Aorta (tissue), 5 donors: ENCODE measurements around the gene SMCO2. TPM values are rescaled to one million over a fixed set of nuclear protein-coding genes. Genes with fewer than 3 reads are reported as not detected.

Source experiments
- ATAC-seq: fragments of 200-7000 bp; cut with Tn5 transposase; one replicate; pipeline ENCODE4 v1.9.1; 2022; ENCODE audit warnings: moderate library complexity; ENCODE audit not compliant: low FRiP score
- DNase-seq, 2 donors: peaks; one replicate each; pipeline ENCODE4 v3.0.0-alpha.2; 2020
- H3K27ac ChIP-seq, 2 donors: one replicate each; pipeline ENCODE4 v1.5.1; 2013; ENCODE audit warnings: low read length in 2 of 2, mild to moderate bottlenecking in 2 of 2, moderate library complexity in 2 of 2, control low read depth in 1 of 2, inconsistent platforms in 1 of 2, low read depth in 1 of 2
- H3K27me3 ChIP-seq, 2 donors: one replicate each; pipeline ENCODE4 v1.6.1; 2013; ENCODE audit warnings: control low read depth in 1 of 2, low read length in 1 of 2, mild to moderate bottlenecking in 1 of 2, moderate library complexity in 1 of 2; ENCODE audit not compliant: insufficient read depth in 2 of 2, control insufficient read depth in 1 of 2
- H3K36me3 ChIP-seq, 2 donors: one replicate each; pipeline ENCODE4 v1.6.1; 2013; ENCODE audit warnings: control low read depth in 1 of 2, low read length in 1 of 2, mild to moderate bottlenecking in 1 of 2; ENCODE audit not compliant: insufficient read depth in 2 of 2, control insufficient read depth in 1 of 2
- H3K4me1 ChIP-seq, 2 donors: one replicate each; pipeline ENCODE4 v1.6.1; 2013; ENCODE audit warnings: low read length in 2 of 2, control low read depth in 1 of 2, mild to moderate bottlenecking in 1 of 2, moderate library complexity in 1 of 2; ENCODE audit not compliant: insufficient read depth in 2 of 2, control insufficient read depth in 1 of 2
- H3K4me3 ChIP-seq, 2 donors: one replicate each; pipeline ENCODE4 v1.5.1; 2013; ENCODE audit warnings: low read length in 2 of 2, control low read depth in 1 of 2, mild to moderate bottlenecking in 1 of 2
- H3K9me3 ChIP-seq: one replicate; pipeline ENCODE4 v1.6.1; 2013; ENCODE audit warnings: mild to moderate bottlenecking, low read length; ENCODE audit not compliant: control insufficient read depth
- WGBS, 2 donors: extraction: QIAGEN DNeasy Blood & Tissue Kit; methylation state at CpG; one replicate each; pipeline ENCODE4 v1.1.7; 2013; 5-methylcytosine and 5-hydroxymethylcytosine counted together
- intact Hi-C, 2 donors: fragments of 100-400 bp; cut with DNase I; formaldehyde crosslinking; loops; one replicate each; pipeline versions ENCODE4 v1.14.2 to v1.15.0; 2022
- polyA plus RNA-seq, 2 donors: library from polyadenylated mRNA; stranded (reverse); fragments of 200-250 nt; gene quantifications; one replicate each; pipeline ENCODE4 v1.2.3, GENCODE V29; 2013
- total RNA-seq, 2 donors: library from RNA; stranded (reverse); fragmentation: NEBNext Ultra II Directional; extraction: Animal tissue kit (Norgen Biotek cat#: 25700); gene quantifications; one replicate each; pipeline ENCODE4 v1.2.1, GENCODE V29; 2021
- donor health status: healthy with polysubstance abuse.
- donor health status: Bipolar disorder and iron deficiency.
- donor health status: DM: no; HTN: no; CAD: no.
- donor health status: DM: no; HTN: no; CAD: no.
- donor health status: DM: yes; HTN: yes; CAD: no.

Gene SMCO2
- total and polyA plus RNA-seq, 4 donors, result 0.52 to 0.90 (median 0.72) TPM; not detected in 1

DNA sequence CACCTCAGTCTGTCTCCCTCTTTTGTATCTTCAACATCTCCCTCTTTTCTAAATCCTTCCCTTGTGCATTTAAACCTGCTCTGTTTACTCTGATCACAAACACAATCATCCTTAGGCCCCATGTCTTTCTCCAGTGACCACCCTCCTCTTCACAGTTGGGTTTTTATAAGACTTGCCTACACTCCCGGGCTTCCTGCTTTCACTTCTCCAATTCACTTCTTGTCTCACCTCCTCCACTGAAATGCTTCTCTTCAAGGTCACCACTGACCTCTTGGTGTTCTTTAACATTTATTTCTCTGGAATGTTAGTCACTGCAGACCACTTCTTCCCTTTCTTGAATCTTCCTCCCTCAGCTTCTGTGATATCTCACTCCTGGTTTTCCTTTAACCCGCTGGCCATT lies 8.7 kb upstream of the SMCO2 start:
- DNase-seq (no peak), ATAC-seq (no peak)
- WGBS, 2 donors, result 93 to 94% methylated on average over 2 of the region's 2 CpGs
- no peaks in the 10 kb centered on the region for H3K4me1 ChIP-seq
- no peak overlapping the region for H3K4me3 ChIP-seq
- H3K27ac ChIP-seq, result no peak overlapping the region
- H3K27me3 ChIP-seq, result no peaks in the 10 kb centered on the region
- no peaks in the 10 kb centered on the region for H3K36me3 ChIP-seq
- intact Hi-C loops, result loop anchor here (5.0 kb wide), 1 partner anchor 69 kb away; no protein-coding TSS in a partner anchor
- no peaks in the 10 kb centered on the region for H3K9me3 ChIP-seq

GRCh38 chr12:27447761-27448160 lies 1.2 kb downstream of the SMCO2 start:
- intact Hi-C loops, result no loop called here
- Histone ChIP-seq H3K4me1 (no peaks in the 10 kb centered on the region), H3K27me3 (no peaks in the 10 kb centered on the region), H3K9me3 (no peaks in the 10 kb centered on the region), H3K36me3 (no peaks in the 10 kb centered on the region), H3K4me3 (no peak overlapping the region), H3K27ac (no peak overlapping the region)
- DNase-seq (no peak), ATAC-seq (no peak)
- WGBS, 2 donors, result 86 to 91% methylated on average over 8 of the region's 8 CpGs

GRCh38 chr12:27449026-27449425 lies 2.5 kb downstream of the SMCO2 start:
- intact Hi-C loops, result no loop called here
- ATAC-seq (no peak), DNase-seq (no peak)
- Histone ChIP-seq H3K36me3 (no peaks in the 10 kb centered on the region), H3K27ac (no peak overlapping the region), H3K4me3 (no peak overlapping the region), H3K4me1 (peaks cover 0 to 2% of the 10 kb centered on the region in 2 donors), H3K9me3 (no peaks in the 10 kb centered on the region), H3K27me3 (no peaks in the 10 kb centered on the region)
- WGBS, 2 donors, result 82 to 83% methylated on average over 6 of the region's 6 CpGs

DNA sequence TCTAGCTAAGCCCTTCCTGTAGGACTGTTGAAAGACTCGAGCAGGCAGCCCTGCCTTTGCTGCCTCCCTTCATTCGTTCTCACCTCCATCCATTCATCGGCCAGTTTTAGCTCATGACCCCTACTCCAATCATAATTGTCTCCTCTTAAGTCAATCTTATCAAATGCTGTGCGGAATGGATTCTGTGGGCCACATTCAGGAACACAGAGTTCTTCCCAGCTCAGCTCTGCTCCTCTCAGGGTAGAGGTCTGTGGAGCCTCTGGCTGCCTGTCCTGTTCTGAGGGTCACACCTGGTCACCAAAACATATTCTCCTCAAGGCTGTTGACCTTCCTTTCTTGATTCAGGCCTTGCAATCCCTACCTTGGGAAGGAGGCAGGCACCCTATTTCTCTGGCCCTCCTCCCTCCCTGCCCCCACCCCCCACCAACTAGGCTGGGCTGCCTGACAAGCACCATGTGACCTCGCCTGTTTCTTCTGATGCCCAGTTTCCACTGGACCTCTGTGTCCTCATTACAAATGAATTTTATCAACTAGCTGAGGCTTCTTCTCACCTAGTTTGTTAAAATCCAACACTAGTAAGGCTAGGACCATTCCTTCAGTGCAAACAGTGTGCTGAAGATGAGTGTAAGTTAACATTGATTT lies 3.5 kb downstream of the SMCO2 start:
- no peaks in the 10 kb centered on the region for H3K36me3 ChIP-seq
- no peaks in the 10 kb centered on the region for H3K27me3 ChIP-seq
- no peaks in the 10 kb centered on the region for H3K9me3 ChIP-seq
- H3K4me3 ChIP-seq, result no peak overlapping the region
- H3K27ac ChIP-seq, result no peak overlapping the region
- WGBS, 2 donors, result 95 to 98% methylated on average over 5 of the region's 5 CpGs
- no peak for ATAC-seq
- no peak for DNase-seq
- H3K4me1 ChIP-seq, result peaks cover 0 to 2% of the 10 kb centered on the region in 2 donors
- intact Hi-C loops, result no loop called here

DNA sequence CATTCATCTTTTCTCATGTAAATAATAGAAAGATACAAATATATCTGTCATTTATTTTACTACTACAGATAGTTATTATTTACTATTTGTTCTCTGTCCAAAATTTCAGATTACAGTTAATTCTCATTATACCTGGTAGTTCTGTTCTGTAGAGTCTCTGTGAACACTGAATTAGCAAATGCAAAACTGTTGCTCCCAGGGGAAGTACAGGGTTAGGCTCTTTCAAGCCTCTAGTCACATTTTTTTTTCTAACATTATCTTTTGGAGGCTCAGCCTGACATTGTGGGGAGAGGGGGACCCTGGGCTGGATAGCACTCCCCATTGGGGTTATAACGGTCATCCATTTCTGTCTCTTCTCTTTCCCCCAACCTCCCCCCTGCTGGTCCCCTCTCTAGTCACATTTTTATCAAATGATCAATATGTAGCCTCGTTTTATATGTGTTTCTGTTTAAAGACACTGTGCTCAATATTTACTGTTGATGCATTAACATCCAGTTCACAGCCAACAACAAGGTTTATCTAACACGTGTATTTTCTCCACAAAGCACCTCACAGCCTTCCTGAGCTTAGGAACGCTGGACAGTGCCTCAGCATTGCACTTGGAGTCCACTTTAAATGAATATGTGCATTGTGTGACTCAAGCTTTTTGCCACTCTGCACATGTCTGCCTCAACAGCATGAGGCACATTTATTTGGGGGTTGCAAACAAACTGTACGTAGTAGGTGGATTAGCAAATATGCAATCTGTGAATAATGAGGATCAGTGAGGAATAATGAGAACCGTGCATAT lies 4.7 kb downstream of the SMCO2 start:
- ATAC-seq, result no peak
- H3K36me3 ChIP-seq, result no peaks in the 10 kb centered on the region
- no peaks in the 10 kb centered on the region for H3K27me3 ChIP-seq
- intact Hi-C loops, result no loop called here
- 66 to 75% methylated on average over 6 of the region's 6 CpGs for WGBS, 2 donors
- H3K4me3 ChIP-seq, result no peak overlapping the region
- no peak overlapping the region for H3K27ac ChIP-seq
- DNase-seq, result no peak
- H3K9me3 ChIP-seq, result no peaks in the 10 kb centered on the region
- H3K4me1 ChIP-seq, result peaks cover 0 to 2% of the 10 kb centered on the region in 2 donors

GRCh38 chr12:27453421-27453820 lies 6.9 kb downstream of the SMCO2 start:
- no peaks in the 10 kb centered on the region for H3K27me3 ChIP-seq
- WGBS, 2 donors, result 61 to 65% methylated on average over 2 of the region's 2 CpGs
- no peaks in the 10 kb centered on the region for H3K9me3 ChIP-seq
- no peaks in the 10 kb centered on the region for H3K36me3 ChIP-seq
- ATAC-seq, result no peak
- DNase-seq, result no peak
- no peak overlapping the region for H3K27ac ChIP-seq
- no peak overlapping the region for H3K4me3 ChIP-seq
- peaks cover 0 to 2% of the 10 kb centered on the region in 2 donors for H3K4me1 ChIP-seq
- intact Hi-C loops, result no loop called here

DNA sequence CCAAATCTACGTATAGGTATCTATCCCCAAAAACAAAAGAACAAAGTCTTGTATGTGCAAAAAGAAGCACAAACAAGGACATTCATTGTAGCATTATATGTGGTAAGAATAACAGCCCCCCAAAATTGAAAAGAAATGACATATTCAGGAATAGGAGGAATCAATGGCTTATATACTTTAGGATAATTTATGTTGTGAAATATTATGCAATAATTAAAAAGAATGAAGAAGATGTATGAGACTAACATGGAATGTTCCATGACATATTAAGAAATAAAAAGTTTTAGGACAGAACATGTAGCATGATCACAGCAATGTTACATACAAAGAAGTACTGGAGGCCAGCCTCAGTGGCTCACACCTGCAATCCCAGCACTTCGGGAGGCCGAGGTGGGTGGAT lies 9.1 kb downstream of the SMCO2 start:
- H3K27me3 ChIP-seq, result no peaks in the 10 kb centered on the region

GRCh38 chr12:27456618-27457017 lies 10.1 kb downstream of the SMCO2 start:
- Histone ChIP-seq H3K4me3 (no peak overlapping the region), H3K36me3 (no peaks in the 10 kb centered on the region), H3K27ac (no peak overlapping the region), H3K27me3 (no peaks in the 10 kb centered on the region), H3K4me1 (peaks cover 0 to 2% of the 10 kb centered on the region in 2 donors), H3K9me3 (no peaks in the 10 kb centered on the region)
- no peak for ATAC-seq
- no peak for DNase-seq
- intact Hi-C loops, result no loop called here
- 97 to 99% methylated on average over 3 of the region's 3 CpGs for WGBS, 2 donors

More for the DNA sequence above, 9.1 kb downstream of the SMCO2 start:
- WGBS, 2 donors, result 94 to 96% methylated on average over 3 of the region's 3 CpGs
- H3K27ac ChIP-seq, result no peak overlapping the region
- ATAC-seq (no peak), DNase-seq (no peak)
- intact Hi-C loops, result no loop called here
- no peak overlapping the region for H3K4me3 ChIP-seq
- H3K9me3 ChIP-seq, result no peaks in the 10 kb centered on the region
- peaks cover 0 to 2% of the 10 kb centered on the region in 2 donors for H3K4me1 ChIP-seq
- H3K36me3 ChIP-seq, result no peaks in the 10 kb centered on the region

DNA sequence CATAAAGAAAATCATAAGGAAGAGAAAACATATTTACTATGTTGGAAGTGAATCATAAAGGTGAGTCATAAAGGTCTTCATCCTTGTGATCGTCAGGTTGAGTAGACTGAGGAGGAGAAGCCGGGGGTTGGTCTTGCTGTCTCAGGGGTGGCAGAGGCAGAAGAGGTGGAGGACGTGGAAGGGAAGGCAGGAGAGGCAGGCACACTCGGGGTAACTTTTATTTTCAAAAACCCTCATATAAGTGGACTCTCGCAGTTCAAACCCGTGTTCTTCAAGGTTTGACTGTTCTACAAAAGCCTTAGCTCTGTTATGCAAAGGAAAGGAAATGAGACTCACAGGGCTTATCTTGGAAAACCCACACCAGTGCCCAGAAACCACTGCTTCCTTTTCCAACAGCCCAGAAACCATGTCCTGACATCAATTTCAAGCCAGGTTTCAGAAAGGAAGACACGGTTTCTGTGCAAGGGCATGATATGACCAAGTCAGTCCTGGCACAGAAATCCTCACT lies 14.0 kb downstream of the SMCO2 start:
- Histone ChIP-seq H3K27me3 (no peaks in the 10 kb centered on the region), H3K4me1 (no peaks in the 10 kb centered on the region), H3K36me3 (no peaks in the 10 kb centered on the region), H3K4me3 (no peak overlapping the region), H3K27ac (no peak overlapping the region), H3K9me3 (no peaks in the 10 kb centered on the region)
- DNase-seq (no peak), ATAC-seq (no peak)
- intact Hi-C loops, result no loop called here
- WGBS, 2 donors, result 47 to 51% methylated on average over 7 of the region's 7 CpGs
